ENCODE measurements around the gene IQSEC2. TPM values are rescaled to one million over a fixed set of nuclear protein-coding genes. Genes with fewer than 3 reads are reported as not detected.
A peak's percentile ranks its signal among the peaks of the same experiment; 100 is the strongest.

IQSEC2 gene
- total and polyA plus RNA-seq, 4 experiments from 2014 or later = 0.12 to 1.5 (median 0.91) TPM

DNA sequence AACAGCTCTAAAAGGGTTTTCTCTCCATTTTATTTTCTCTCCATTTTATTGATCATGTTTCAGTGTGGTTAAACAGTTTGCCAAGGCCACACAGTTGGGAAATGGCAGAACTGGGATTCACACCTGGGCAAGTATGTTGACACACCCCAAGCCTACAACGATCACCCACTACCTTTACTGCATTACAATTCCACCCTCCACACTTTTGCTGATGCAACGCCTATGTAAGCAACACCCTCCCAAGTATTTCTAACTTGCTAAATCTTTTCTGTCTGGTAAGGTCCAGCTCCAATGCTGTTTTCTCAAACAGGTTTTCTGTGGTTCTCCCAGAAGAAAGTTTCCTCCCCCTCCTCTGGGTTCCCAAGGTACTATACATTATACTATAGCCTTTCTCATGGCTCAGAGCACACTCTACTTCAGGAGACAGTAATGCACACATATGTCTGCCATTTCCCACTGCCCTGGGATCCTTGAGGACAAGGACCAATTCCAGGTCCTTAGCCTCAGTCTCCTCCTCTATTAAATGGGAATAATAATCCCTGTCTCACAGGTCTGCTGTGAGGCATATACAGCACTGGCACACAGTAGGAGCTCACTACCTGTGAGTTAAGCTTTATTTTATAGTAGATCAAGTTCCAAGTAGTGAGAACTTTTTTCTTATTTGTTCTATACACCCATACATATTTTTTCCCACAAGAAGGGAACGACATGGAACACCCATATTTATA lies 27.9 kb downstream of the IQSEC2 start:
- ChIA-PET POLR2A (ENCODE audit: partially characterized antibody) (no interaction called here), CTCF (ENCODE audit: partially characterized antibody) (interaction anchor here (1.4 kb wide), 1 partner anchor 9 kb away, joined by 3 read pairs; no protein-coding TSS in a partner anchor)
- Histone ChIP-seq H3K36me3 (ENCODE audit: insufficient read depth, low read length) (no peaks in the 10 kb centered on the region), H3K27me3 (ENCODE audit: insufficient read depth, low read length) (no peaks in the 10 kb centered on the region), H3K27ac (ENCODE audit: low read depth, low read length) (no peak overlapping the region), H3K4me3 (ENCODE audit: low read length in 2 of 2) (no peak overlapping the region), H3K9me3 (ENCODE audit: control insufficient read depth in 1 of 2, low read length in 2 of 2) (no peaks in the 10 kb centered on the region), H3K4me1 (ENCODE audit: insufficient read depth, low read length) (no peaks in the 10 kb centered on the region)
- intact Hi-C loops (cut with micrococcal nuclease) = no loop called here
- no peaks in the 10 kb centered on the region for H3K27me3 Mint-ChIP-seq
- peak overlapping the region in 1 of 7 donors; percentile 59 for H3K27ac Mint-ChIP-seq
- H3K4me3 Mint-ChIP-seq = no peak overlapping the region
- no peak for DNase-seq
- no peaks in the 10 kb centered on the region for H3K4me1 Mint-ChIP-seq
- peaks cover 0 to 3% (median 0%) of the 10 kb centered on the region in 8 donors for H3K9me3 Mint-ChIP-seq
- H3K36me3 Mint-ChIP-seq = no peaks in the 10 kb centered on the region

DNA sequence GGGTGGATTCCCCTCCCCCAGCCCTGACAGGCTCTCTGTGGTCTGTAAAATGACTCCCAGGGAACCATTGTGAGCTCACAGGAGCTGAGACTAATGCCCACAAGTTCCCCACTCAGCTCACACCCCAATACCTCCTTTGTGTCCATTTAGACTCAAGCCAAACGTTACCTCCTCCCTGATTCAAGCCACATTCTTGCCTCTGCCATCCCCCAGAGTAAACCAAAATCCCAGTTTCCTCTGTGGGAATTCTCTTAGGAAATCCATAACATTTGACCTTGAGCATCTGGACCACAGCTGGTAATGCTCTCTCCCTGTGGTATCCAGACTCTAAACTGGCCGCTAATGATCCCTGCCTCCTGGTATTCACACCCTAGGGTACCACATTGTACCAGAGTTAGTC lies 30.1 kb downstream of the IQSEC2 start:
- H3K27ac Mint-ChIP-seq = no peak overlapping the region
- no peaks in the 10 kb centered on the region for H3K27me3 Mint-ChIP-seq
- no peak overlapping the region for H3K4me3 Mint-ChIP-seq
- no peaks in the 10 kb centered on the region for H3K4me1 ChIP-seq (ENCODE audit: insufficient read depth, low read length)
- H3K4me1 Mint-ChIP-seq = no peaks in the 10 kb centered on the region
- peaks cover 0 to 3% (median 0%) of the 10 kb centered on the region in 8 donors for H3K9me3 Mint-ChIP-seq
- no peak for DNase-seq
- no peaks in the 10 kb centered on the region for H3K9me3 ChIP-seq (ENCODE audit: control insufficient read depth in 1 of 2, low read length in 2 of 2)
- intact Hi-C loops (cut with micrococcal nuclease) = no loop called here
- no peak overlapping the region for H3K4me3 ChIP-seq (ENCODE audit: low read length in 2 of 2)
- no peaks in the 10 kb centered on the region for H3K27me3 ChIP-seq (ENCODE audit: insufficient read depth, low read length)
- H3K36me3 Mint-ChIP-seq = no peaks in the 10 kb centered on the region
- CTCF ChIA-PET (ENCODE audit: partially characterized antibody) = no interaction called here
- POLR2A ChIA-PET (ENCODE audit: partially characterized antibody) = no interaction called here
- no peak overlapping the region for H3K27ac ChIP-seq (ENCODE audit: low read depth, low read length)
- no peaks in the 10 kb centered on the region for H3K36me3 ChIP-seq (ENCODE audit: insufficient read depth, low read length)

DNA sequence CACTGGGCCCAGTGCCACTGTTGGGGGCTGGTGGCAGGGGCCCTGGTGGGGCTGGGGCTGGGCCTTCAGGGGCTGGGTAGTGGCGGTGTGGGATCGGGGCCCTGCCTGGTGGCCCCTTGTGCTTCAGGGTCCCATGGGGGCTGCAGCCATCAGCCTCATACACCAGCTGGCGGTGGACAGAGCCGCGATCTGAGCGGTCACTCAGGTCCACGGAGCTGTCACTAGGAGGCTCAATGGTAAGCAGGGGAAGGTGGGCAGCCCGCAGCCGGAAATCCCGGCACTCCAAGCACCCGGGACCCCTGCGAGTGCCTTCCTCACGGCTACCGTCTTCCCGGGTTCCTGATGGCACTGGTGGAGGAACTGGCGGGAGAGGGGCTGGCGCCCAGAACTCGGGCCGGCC lies 30.8 kb downstream of the IQSEC2 start:
- Histone ChIP-seq H3K36me3 (ENCODE audit: insufficient read depth, low read length) (no peaks in the 10 kb centered on the region), H3K4me1 (ENCODE audit: insufficient read depth, low read length) (no peaks in the 10 kb centered on the region), H3K27me3 (ENCODE audit: insufficient read depth, low read length) (no peaks in the 10 kb centered on the region), H3K9me3 (ENCODE audit: control insufficient read depth in 1 of 2, low read length in 2 of 2) (no peaks in the 10 kb centered on the region), H3K4me3 (ENCODE audit: low read length in 2 of 2) (no peak overlapping the region), H3K27ac (ENCODE audit: low read depth, low read length) (no peak overlapping the region)
- H3K9me3 Mint-ChIP-seq = peaks cover 0 to 3% (median 0%) of the 10 kb centered on the region in 8 donors
- CTCF ChIA-PET (ENCODE audit: partially characterized antibody) = no interaction called here
- H3K4me3 Mint-ChIP-seq = no peak overlapping the region
- intact Hi-C loops (cut with micrococcal nuclease) = no loop called here
- H3K27me3 Mint-ChIP-seq = no peaks in the 10 kb centered on the region
- no peak for DNase-seq
- POLR2A ChIA-PET (ENCODE audit: partially characterized antibody) = no interaction called here
- no peaks in the 10 kb centered on the region for H3K36me3 Mint-ChIP-seq
- no peaks in the 10 kb centered on the region for H3K4me1 Mint-ChIP-seq
- H3K27ac Mint-ChIP-seq = no peak overlapping the region

DNA sequence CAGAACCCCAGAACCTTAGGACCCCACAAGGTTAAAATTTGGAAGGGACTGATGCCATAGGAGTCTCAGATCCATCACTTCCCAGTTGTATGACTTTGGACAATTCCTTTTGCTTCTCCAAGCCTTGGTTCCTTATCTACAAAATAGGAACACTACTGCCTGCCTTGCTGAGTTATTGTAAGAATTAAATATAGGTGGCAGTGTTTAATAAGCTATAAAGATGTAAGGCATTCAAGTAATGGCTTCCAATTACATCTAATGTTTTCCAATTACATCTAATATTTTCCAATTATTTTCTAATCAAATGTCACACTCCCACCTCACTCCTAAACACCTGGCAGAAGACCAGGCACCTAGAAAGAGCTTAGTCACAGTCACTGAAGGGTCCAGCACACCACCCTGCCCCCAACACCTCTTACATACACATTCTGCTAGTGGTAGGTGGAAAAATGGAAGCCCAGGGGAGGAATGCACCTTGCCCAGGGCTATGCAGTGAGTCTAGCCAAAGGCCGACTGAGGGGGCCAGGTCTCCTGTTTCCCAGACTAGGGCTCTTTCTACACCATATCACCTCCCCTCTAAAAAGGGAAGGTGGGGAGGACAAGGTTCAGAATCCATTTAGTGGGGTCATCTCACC lies 31.9 kb downstream of the IQSEC2 start:
- Mint-ChIP-seq H3K4me1 (no peaks in the 10 kb centered on the region), H3K4me3 (no peak overlapping the region), H3K9me3 (no peaks in the 10 kb centered on the region), H3K27me3 (no peaks in the 10 kb centered on the region), H3K27ac (no peak overlapping the region), H3K36me3 (no peaks in the 10 kb centered on the region)
- ChIA-PET CTCF (ENCODE audit: partially characterized antibody) (no interaction called here), POLR2A (ENCODE audit: partially characterized antibody) (no interaction called here)
- Histone ChIP-seq H3K27me3 (ENCODE audit: insufficient read depth, low read length) (no peaks in the 10 kb centered on the region), H3K4me1 (ENCODE audit: insufficient read depth, low read length) (no peaks in the 10 kb centered on the region), H3K36me3 (ENCODE audit: insufficient read depth, low read length) (no peaks in the 10 kb centered on the region), H3K9me3 (ENCODE audit: control insufficient read depth in 1 of 2, low read length in 2 of 2) (no peaks in the 10 kb centered on the region), H3K4me3 (ENCODE audit: low read length in 2 of 2) (no peak overlapping the region), H3K27ac (ENCODE audit: low read depth, low read length) (no peak overlapping the region)
- DNase-seq = no peak
- intact Hi-C loops (cut with micrococcal nuclease) = no loop called here

DNA sequence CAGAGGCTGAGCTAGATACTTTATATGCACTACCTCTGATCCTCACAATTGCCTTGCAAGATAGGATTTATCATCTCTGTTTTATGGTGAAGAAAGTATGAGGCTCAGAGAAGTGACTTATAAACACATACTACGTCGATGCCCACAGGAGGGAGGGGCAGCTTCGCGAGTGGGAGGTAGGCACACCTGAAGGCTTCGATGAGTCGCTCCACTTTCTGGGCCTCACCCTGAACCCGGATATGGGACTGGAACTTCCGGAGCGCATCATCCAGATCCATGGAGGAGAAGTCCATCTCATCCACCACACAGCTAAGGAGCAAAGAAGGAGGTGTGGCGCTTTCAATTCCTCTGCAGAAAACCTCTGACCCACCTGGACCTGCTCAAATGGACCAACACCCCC lies 33.5 kb downstream of the IQSEC2 start:
- Mint-ChIP-seq H3K4me1 (no peaks in the 10 kb centered on the region), H3K36me3 (no peaks in the 10 kb centered on the region), H3K27ac (peak overlapping the region in 1 of 7 donors; percentile 19), H3K4me3 (no peak overlapping the region), H3K9me3 (no peaks in the 10 kb centered on the region), H3K27me3 (no peaks in the 10 kb centered on the region)
- intact Hi-C loops (cut with micrococcal nuclease) = no loop called here
- no peak for DNase-seq
- H3K4me3 ChIP-seq (ENCODE audit: low read length in 2 of 2) = no peak overlapping the region
- ChIA-PET CTCF (ENCODE audit: partially characterized antibody) (no interaction called here), POLR2A (ENCODE audit: partially characterized antibody) (no interaction called here)
- no peaks in the 10 kb centered on the region for H3K9me3 ChIP-seq (ENCODE audit: control insufficient read depth in 1 of 2, low read length in 2 of 2)
- no peaks in the 10 kb centered on the region for H3K27me3 ChIP-seq (ENCODE audit: insufficient read depth, low read length)
- no peaks in the 10 kb centered on the region for H3K36me3 ChIP-seq (ENCODE audit: insufficient read depth, low read length)
- no peak overlapping the region for H3K27ac ChIP-seq (ENCODE audit: low read depth, low read length)
- no peaks in the 10 kb centered on the region for H3K4me1 ChIP-seq (ENCODE audit: insufficient read depth, low read length)

DNA sequence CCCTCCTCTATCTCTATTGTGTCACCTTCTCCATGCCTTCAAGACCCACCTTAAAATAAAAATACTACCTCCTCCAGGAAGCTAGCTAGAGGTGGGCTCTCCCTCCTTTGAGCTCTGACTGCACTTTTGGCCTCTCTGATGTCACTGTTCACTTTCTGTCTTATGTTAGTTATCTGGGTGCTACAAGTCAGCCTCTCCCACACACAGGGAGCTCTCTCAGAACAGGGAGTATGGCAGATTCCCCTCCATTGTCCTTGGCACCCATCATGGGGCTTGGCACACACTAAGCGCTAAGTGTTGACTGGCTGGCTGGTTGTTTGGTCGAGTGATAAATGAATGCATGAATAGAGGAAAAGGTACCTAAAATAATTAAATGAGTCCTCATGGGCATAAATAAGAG lies 35.2 kb downstream of the IQSEC2 start:
- ChIA-PET CTCF (ENCODE audit: partially characterized antibody) (no interaction called here), POLR2A (ENCODE audit: partially characterized antibody) (interaction anchor here (1.2 kb wide), 1 partner anchor 21 kb away, joined by 3 read pairs; the partner anchor contains the start of gene KDM5C)
- DNase-seq = no peak
- no peaks in the 10 kb centered on the region for H3K27me3 ChIP-seq (ENCODE audit: insufficient read depth, low read length)
- H3K4me3 ChIP-seq (ENCODE audit: low read length in 2 of 2) = no peak overlapping the region
- no peak overlapping the region for H3K27ac Mint-ChIP-seq
- H3K4me3 Mint-ChIP-seq = no peak overlapping the region
- no peaks in the 10 kb centered on the region for H3K4me1 ChIP-seq (ENCODE audit: insufficient read depth, low read length)
- no peaks in the 10 kb centered on the region for H3K9me3 Mint-ChIP-seq
- no peaks in the 10 kb centered on the region for H3K36me3 Mint-ChIP-seq
- no peaks in the 10 kb centered on the region for H3K36me3 ChIP-seq (ENCODE audit: insufficient read depth, low read length)
- no peaks in the 10 kb centered on the region for H3K27me3 Mint-ChIP-seq
- H3K9me3 ChIP-seq (ENCODE audit: control insufficient read depth in 1 of 2, low read length in 2 of 2) = no peaks in the 10 kb centered on the region
- H3K4me1 Mint-ChIP-seq = no peaks in the 10 kb centered on the region
- intact Hi-C loops (cut with micrococcal nuclease) = no loop called here
- no peak overlapping the region for H3K27ac ChIP-seq (ENCODE audit: low read depth, low read length)

DNA sequence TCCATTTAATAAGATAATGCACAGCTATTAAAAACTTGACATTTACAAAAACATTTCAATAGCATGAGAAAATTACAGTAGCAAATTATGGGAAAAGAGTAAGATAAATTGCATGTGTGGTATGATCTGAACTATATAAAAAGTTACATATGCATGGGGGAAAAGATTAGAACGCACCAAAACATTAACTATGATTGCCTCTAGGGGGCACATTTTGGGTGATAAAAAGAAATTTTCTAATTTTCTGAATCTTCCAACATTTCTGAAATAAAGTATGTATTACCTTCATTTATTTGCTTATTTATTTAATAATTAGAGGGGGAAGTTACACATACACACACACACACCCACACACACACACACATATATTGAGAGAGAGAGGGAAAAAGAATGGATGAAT lies 36.8 kb downstream of the IQSEC2 start:
- H3K9me3 ChIP-seq (ENCODE audit: control insufficient read depth in 1 of 2, low read length in 2 of 2) = no peaks in the 10 kb centered on the region
- intact Hi-C loops (cut with micrococcal nuclease) = no loop called here
- H3K9me3 Mint-ChIP-seq = no peaks in the 10 kb centered on the region
- no peaks in the 10 kb centered on the region for H3K4me1 Mint-ChIP-seq
- no peaks in the 10 kb centered on the region for H3K36me3 Mint-ChIP-seq
- no peak overlapping the region for H3K27ac ChIP-seq (ENCODE audit: low read depth, low read length)
- no peaks in the 10 kb centered on the region for H3K36me3 ChIP-seq (ENCODE audit: insufficient read depth, low read length)
- H3K27me3 ChIP-seq (ENCODE audit: insufficient read depth, low read length) = no peaks in the 10 kb centered on the region
- DNase-seq = no peak
- ChIA-PET CTCF (ENCODE audit: partially characterized antibody) (interaction anchor here (1.0 to 1.2 kb wide), 2 partner anchors 8 to 14 kb away, joined by 3 to 4 read pairs; no protein-coding TSS in a partner anchor), POLR2A (ENCODE audit: partially characterized antibody) (no interaction called here)
- H3K4me1 ChIP-seq (ENCODE audit: insufficient read depth, low read length) = no peaks in the 10 kb centered on the region
- no peak overlapping the region for H3K27ac Mint-ChIP-seq
- no peaks in the 10 kb centered on the region for H3K27me3 Mint-ChIP-seq
- no peak overlapping the region for H3K4me3 Mint-ChIP-seq
- no peak overlapping the region for H3K4me3 ChIP-seq (ENCODE audit: low read length in 2 of 2)

Measured in CD4-positive, alpha-beta memory T cell (primary cell).